Gastrocnemius medialis (tissue), 4 donors: Measurements from ENCODE around the gene EPB41L1. TPM values are rescaled to one million over a fixed set of nuclear protein-coding genes. Genes with fewer than 3 reads are reported as not detected.

Source experiments
- ATAC-seq, 2 donors: fragments of 150-250 bp; one replicate each; pipeline ENCODE4 v1.9.1; 2016
- DNase-seq, 2 donors: peaks; one replicate each; pipeline ENCODE4 v3.0.0-alpha.2; 2019
- H3K27ac ChIP-seq, 4 donors: fragments of 200-600 bp; sonication (generic); 1 replicate in 1 of 4; 2 replicates in 3 of 4; pipeline ENCODE4 v1.5.1; 2016 to 2018; ENCODE audit warnings: mild to moderate bottlenecking in 2 of 4, moderate library complexity in 1 of 4
- H3K27me3 ChIP-seq, 3 donors: fragments of 200-600 bp; sonication (generic) in 2 of 3; 1 replicate in 1 of 3; 2 replicates in 2 of 3; pipeline versions ENCODE4 v1.5.1 to v1.6.0; 2016 to 2019; ENCODE audit warnings: mild to moderate bottlenecking in 1 of 3, moderate library complexity in 1 of 3
- H3K36me3 ChIP-seq, 2 donors: fragments of 200-600 bp; sonication (generic) in 1 of 2; one replicate each; pipeline ENCODE4 v1.5.1; 2017 to 2018
- H3K4me1 ChIP-seq, 2 donors: fragments of 200-600 bp; sonication (generic) in 1 of 2; one replicate each; pipeline ENCODE4 v1.5.1; 2016 to 2017; ENCODE audit warnings: mild to moderate bottlenecking in 2 of 2
- H3K4me3 ChIP-seq, 4 donors: fragments of 200-600 bp; sonication (generic) in 3 of 4; 1 replicate in 1 of 4; 2 replicates in 3 of 4; pipeline ENCODE4 v1.5.1; 2016 to 2019; ENCODE audit warnings: mild to moderate bottlenecking in 2 of 4
- H3K9me3 ChIP-seq, 3 donors: fragments of 200-600 bp; sonication (generic) in 2 of 3; 1 replicate in 1 of 3; 2 replicates in 2 of 3; pipeline ENCODE4 v1.5.1; 2016 to 2019
- CTCF ChIP-seq, 5 experiments: fragments of 450-650 bp in 3 of 5; fragments of 200-600 bp in 2 of 5; sonication (generic) in 2 of 5; IDR thresholded peaks in 4 of 5; conservative IDR thresholded peaks in 1 of 5; 1 replicate in 4 of 5; 2 replicates in 1 of 5; pipeline ENCODE4 v1.5.1; 2016 to 2019; ENCODE audit warnings: antibody characterized with exemption in 5 of 5, mild to moderate bottlenecking in 3 of 5, moderate library complexity in 3 of 5
- POLR2A ChIP-seq, 2 donors: fragments of 450-650 bp; IDR thresholded peaks; one replicate each; pipeline ENCODE4 v1.6.1; 2017; ENCODE audit warnings: antibody characterized with exemption in 2 of 2, mild to moderate bottlenecking in 2 of 2, moderate library complexity in 2 of 2
- in situ Hi-C, 4 donors: fragments of 200-750 bp; cut with MboI; loops; one replicate each; pipeline versions ENCODE4 v1.15.0 to v1.8.0; 2017; ENCODE audit warnings: low sequenced_read_pairs in 4 of 4
- intact Hi-C: fragments of 100-400 bp; cut with DNase I; formaldehyde crosslinking; loops from one replicate; pipeline ENCODE4 v1.15.1; 2023; ENCODE audit warnings: low total_unique reads
- total RNA-seq, 4 donors: library from RNA; depleted of rRNA; stranded (reverse); fragments of >200 nt; gene quantifications; one replicate each; pipeline versions ENCODE4 v1.1.0 to v1.2.3, GENCODE V29; 2016

The EPB41L1 gene
- total RNA-seq, 4 donors from 2014 or later, result 2.3 to 11.4 (median 7.4) TPM

- DNase-seq, result no peak
- Histone ChIP-seq H3K27ac (no peak overlapping the region), H3K4me1 (peaks cover 17 to 22% of the 10 kb centered on the region in 2 donors), H3K4me3 (no peak overlapping the region), H3K9me3 (no peaks in the 10 kb centered on the region), H3K36me3 (peaks cover 0 to 2% of the 10 kb centered on the region in 2 donors), H3K27me3 (no peaks in the 10 kb centered on the region)
- in situ Hi-C loops, result no loop called here
- TF ChIP-seq POLR2A (IDR thresholded peaks at IDR 0.05) (no peak), CTCF (IDR thresholded peaks at IDR 0.05 in 4 of 5, conservative IDR thresholded peaks at IDR 0.05 in 1 of 5) (no peak)
- intact Hi-C loops, result loop anchor here (1.0 kb wide), 1 partner anchor 370 kb away; the partner anchor contains the start of gene RAB5IF
- no peak for ATAC-seq
These were observed 80.3 kb downstream of the EPB41L1 start for GRCh38 chr20:36234771-36235320.

- no peaks in the 10 kb centered on the region for H3K27me3 ChIP-seq
- H3K36me3 ChIP-seq, result peaks cover 0 to 14% of the 10 kb centered on the region in 2 donors
- H3K27ac ChIP-seq, result peak within 1 kb of the TSS; percentile 75 to 90 (median 84)
- H3K9me3 ChIP-seq, result no peaks in the 10 kb centered on the region
- intact Hi-C loops, result loop anchor here (1.0 kb wide), 1 partner anchor 369 kb away; the partner anchor contains the start of gene RAB5IF
- ATAC-seq (peak; percentile 95 to 96), DNase-seq (peak; percentile 58 to 67)
- peak within 1 kb of the TSS; percentile 73 to 90 (median 79) for H3K4me3 ChIP-seq
- H3K4me1 ChIP-seq, result peaks cover 17 to 22% of the 10 kb centered on the region in 2 donors
- in situ Hi-C loops, result no loop called here
- TF ChIP-seq POLR2A (IDR thresholded peaks at IDR 0.05) (peak in 1 of 2 donors; percentile 62), CTCF (IDR thresholded peaks at IDR 0.05 in 4 of 5, conservative IDR thresholded peaks at IDR 0.05 in 1 of 5) (no peak)
These were observed 81.6 kb downstream of the EPB41L1 start, which contains the start of gene AAR2 for GRCh38 chr20:36235892-36236785. TSS of gene AAR2 (plus strand) at chr20:36236478. CDS start at chr20:36239869, 3,391 bp downstream.

- H3K27ac ChIP-seq, result peak overlapping the region; percentile 75 to 90 (median 84)
- peaks cover 17 to 22% of the 10 kb centered on the region in 2 donors for H3K4me1 ChIP-seq
- in situ Hi-C loops, result no loop called here
- intact Hi-C loops, result no loop called here
- TF ChIP-seq CTCF (IDR thresholded peaks at IDR 0.05 in 4 of 5, conservative IDR thresholded peaks at IDR 0.05 in 1 of 5) (no peak), POLR2A (IDR thresholded peaks at IDR 0.05) (no peak)
- H3K27me3 ChIP-seq, result no peaks in the 10 kb centered on the region
- peaks cover 0 to 20% of the 10 kb centered on the region in 2 donors for H3K36me3 ChIP-seq
- DNase-seq (no peak), ATAC-seq (peak in 1 of 2 donors; percentile 32)
- H3K9me3 ChIP-seq, result no peaks in the 10 kb centered on the region
- H3K4me3 ChIP-seq, result peak overlapping the region; percentile 73 to 90 (median 79)
These were observed 82.2 kb downstream of the EPB41L1 start for GRCh38 chr20:36236786-36237121.

GRCh38 chr20:36237477-36237876, 82.9 kb downstream of the EPB41L1 start:
- Histone ChIP-seq H3K27me3 (no peaks in the 10 kb centered on the region), H3K36me3 (peaks cover 0 to 21% of the 10 kb centered on the region in 2 donors), H3K4me1 (peaks cover 17 to 22% of the 10 kb centered on the region in 2 donors), H3K4me3 (peak overlapping the region; percentile 73 to 90 (median 79)), H3K9me3 (no peaks in the 10 kb centered on the region), H3K27ac (peak overlapping the region in 3 of 4 donors; percentile 75 to 87 (median 82))
- DNase-seq (no peak), ATAC-seq (no peak)
- in situ Hi-C loops, result no loop called here
- intact Hi-C loops, result no loop called here
- TF ChIP-seq CTCF (IDR thresholded peaks at IDR 0.05 in 4 of 5, conservative IDR thresholded peaks at IDR 0.05 in 1 of 5) (no peak), POLR2A (IDR thresholded peaks at IDR 0.05) (no peak)
